ENCODE measurements around the gene ORM1.

Gene ORM1

GRCh38 chr9:114375386-114376175 is 52.7 kb downstream of the ORM1 start:
- Histone ChIP-seq H3K4ac (ENCODE audit: low read depth, low read length) (no peak overlapping the region), H3K4me3 (ENCODE audit: low read length) (no peak overlapping the region), H4K5ac (ENCODE audit: low read length) (no peak overlapping the region), H3K27ac (ENCODE audit: low read depth, low read length) (no peak overlapping the region), H3K79me2 (ENCODE audit: control insufficient read depth, insufficient read depth, low read length) (no peaks in the 10 kb centered on the region), H3K4me2 (ENCODE audit: low read length) (no peak overlapping the region), H3K4me1 (ENCODE audit: control insufficient read depth, low read depth, low read length) (peaks cover 16% of the 10 kb centered on the region), H3K27me3 (ENCODE audit: insufficient read depth, low read length, poor library complexity) (no peaks in the 10 kb centered on the region), H2BK5ac (ENCODE audit: low read length) (no peak overlapping the region), H3K36me3 (ENCODE audit: control insufficient read depth, insufficient read depth, low read length) (no peaks in the 10 kb centered on the region), H2BK15ac (replicated peaks; ENCODE audit: low read depth) (no peak overlapping the region), H3K9ac (ENCODE audit: low read length) (no peak overlapping the region), H3K18ac (ENCODE audit: low read length) (no peak overlapping the region), H3K79me1 (ENCODE audit: low read length) (no peaks in the 10 kb centered on the region), H3K23ac (ENCODE audit: low read length) (no peak overlapping the region), H3K56ac (ENCODE audit: low read length) (no peak overlapping the region), H4K8ac (ENCODE audit: low read depth, low read length) (no peak overlapping the region), H2AK5ac (ENCODE audit: low read length) (no peak overlapping the region), H2BK120ac (ENCODE audit: low read depth, low read length) (no peak overlapping the region)
- no peak for DNase-seq
- WGBS (ENCODE audit: extremely low coverage, insufficient coverage, low lambda C conversion rate): no CpG with 5 or more reads among the region's 9 CpGs

Measured in mesendoderm (in vitro differentiated cells).